ENCODE data around the gene TRIM61.

DNA sequence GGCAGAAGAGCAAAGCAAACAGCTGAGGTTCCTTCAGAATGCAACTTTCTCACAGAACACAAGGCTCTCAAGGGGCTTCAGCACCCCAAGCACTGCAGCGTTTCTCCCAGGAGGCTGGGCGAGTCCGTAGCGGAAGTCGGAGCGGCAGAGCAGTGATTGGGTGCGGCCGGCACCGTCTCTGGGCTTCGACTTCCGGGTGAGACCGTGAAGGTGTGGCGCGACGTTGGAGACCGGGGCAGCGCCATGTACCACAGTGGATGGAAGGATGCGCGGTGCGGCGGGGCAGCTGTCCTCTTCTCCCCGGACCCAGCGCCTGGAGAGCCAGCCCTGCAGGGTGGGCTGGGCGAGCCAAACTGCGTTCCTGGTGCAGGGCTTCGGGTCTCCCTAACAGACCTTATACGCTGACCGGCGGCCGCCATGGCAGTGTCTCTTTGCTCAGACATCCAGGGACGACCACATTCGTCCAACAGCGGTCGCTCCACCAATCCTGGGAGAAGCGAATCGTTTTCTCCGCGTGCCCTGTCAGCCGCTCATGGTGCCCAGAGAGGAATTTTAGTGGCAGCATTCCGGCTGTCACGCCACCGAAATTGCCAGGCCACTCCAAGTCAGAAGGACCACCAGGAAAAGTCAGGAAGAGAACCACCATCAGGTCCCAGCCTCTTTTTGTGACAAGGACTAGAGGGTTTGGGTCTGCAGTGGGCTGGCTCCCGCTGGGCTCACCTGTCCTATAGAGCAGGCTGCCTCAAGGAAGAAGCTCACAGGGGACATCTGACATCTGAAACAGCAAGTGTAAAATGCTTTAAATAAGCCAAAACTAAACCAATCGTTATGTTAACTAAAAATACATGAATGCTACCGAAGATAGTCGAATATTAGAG, 20.5 kb downstream of the TRIM61 start:
- TF ChIP-seq POLR2AphosphoS5 (IDR thresholded peaks at IDR 0.05; ENCODE audit: borderline replicate concordance, low read depth, low read length): peak; percentile 88
- no peak for TF ChIP-seq EZH2 (IDR thresholded peaks at IDR 0.05)
